GM12878 (cell line): ENCODE data around the gene USP46. TPM values are rescaled to one million over a fixed set of nuclear protein-coding genes. Genes with fewer than 3 reads are reported as not detected.

ENCODE experiments used
- ATAC-seq: fragments of 200-7000 bp; cut with Tn5 transposase; 3 replicates; pipeline ENCODE4 v1.9.1; 2020; ENCODE audit warnings: mild to moderate bottlenecking, moderate library complexity
- BruUV-seq: library from RNA; stranded (reverse); fragments of 400-500 nt; replicated peaks from 2 replicates; lab custom pipeline; 2021; lab: Mats Ljungman, UMichigan
- CTCF ChIA-PET: fragments of 300-600 bp; sonication (Branson Sonifier 250); formaldehyde crosslinking; extraction: SDS; loops from one replicate; lab custom pipeline; 2021; ENCODE audit warnings: inconsistent platforms; lab: Yijun Ruan, JAX
- POLR2A ChIA-PET: fragments of 350-600 bp; formaldehyde crosslinking; extraction: SDS; loops from one replicate; lab custom pipeline; 2021; ENCODE audit warnings: inconsistent platforms; lab: Charles Lee
- RAD21 ChIA-PET: fragments of 300-600 bp; sonication (Branson Sonifier 250); formaldehyde crosslinking; loops from one replicate; lab custom pipeline; 2023; ENCODE audit warnings: antibody characterized with exemption; ENCODE audit not compliant: unreplicated experiment; lab: Charles Lee
- SMC1A ChIA-PET: fragments of 300-600 bp; sonication (Branson Sonifier 250); formaldehyde crosslinking; loops from one replicate; lab custom pipeline; 2023; ENCODE audit not compliant: unreplicated experiment, uncharacterized antibody; lab: Charles Lee
- DNase-seq: peaks from one replicate; pipeline ENCODE4 v3.0.0-alpha.2; 2011; ENCODE audit warnings: low read depth, low spot score
- FAIRE-seq: peaks from 3 replicates; lab custom pipeline; 2011; peaks lifted over from hg19 to GRCh38; lab: Jason Lieb, UNC
- H2AFZ ChIP-seq: 2 replicates; pipeline ENCODE4 v1.6.0; 2011; ENCODE audit warnings: low read depth, low read length, control low read depth; ENCODE audit not compliant: control insufficient read depth
- H3K27ac ChIP-seq: 2 replicates; pipeline ENCODE4 v1.5.1; 2011; ENCODE audit warnings: control low read depth; ENCODE audit not compliant: control insufficient read depth, insufficient read depth
- H3K27me3 ChIP-seq, 2 experiments: replicated peaks in 1 of 2; 2 replicates each; pipeline versions ENCODE4 v1.6.0 to v1.6.1; 2011; ENCODE audit warnings: low read length in 1 of 2; ENCODE audit not compliant: control insufficient read depth in 2 of 2, insufficient read depth in 2 of 2
- H3K36me3 ChIP-seq, 2 experiments: 2 replicates each; pipeline ENCODE4 v1.5.1; 2011; ENCODE audit warnings: low read length in 1 of 2; ENCODE audit not compliant: control insufficient read depth in 2 of 2, insufficient read depth in 2 of 2
- H3K4me1 ChIP-seq: 2 replicates; pipeline ENCODE4 v1.6.1; 2011; ENCODE audit warnings: mild to moderate bottlenecking, low read length, moderate library complexity, mixed read lengths; ENCODE audit not compliant: control insufficient read depth, insufficient read depth
- H3K4me2 ChIP-seq: 2 replicates; pipeline ENCODE4 v1.6.0; 2011; ENCODE audit warnings: control low read depth; ENCODE audit not compliant: control insufficient read depth, insufficient read depth
- H3K4me3 ChIP-seq: fragments of 200-600 bp; sonication (generic); 2 replicates; pipeline ENCODE4 v1.5.1; 2016
- H3K79me2 ChIP-seq: 2 replicates; pipeline ENCODE4 v1.6.0; 2011; ENCODE audit warnings: low read length; ENCODE audit not compliant: control insufficient read depth, insufficient read depth
- H3K9ac ChIP-seq: 2 replicates; pipeline ENCODE4 v1.8.0; 2011; ENCODE audit warnings: low read length, control low read depth, mixed read lengths; ENCODE audit not compliant: control insufficient read depth, insufficient read depth
- H3K9me3 ChIP-seq: replicated peaks from 3 replicates; pipeline ENCODE4 v1.5.1; 2011; ENCODE audit warnings: mild to moderate bottlenecking, low read length; ENCODE audit not compliant: control insufficient read depth, insufficient read depth
- H4K20me1 ChIP-seq: 2 replicates; pipeline ENCODE4 v1.6.0; 2011; ENCODE audit not compliant: control insufficient read depth, insufficient read depth
- CHD2 ChIP-seq: IDR thresholded peaks from 2 replicates; pipeline ENCODE4 v1.6.1; 2011; ENCODE audit warnings: low read depth, low read length, improper control_type of control experiment, borderline replicate concordance
- ETV6 ChIP-seq, 2 experiments: fragments of 450-650 bp in 1 of 2; IDR thresholded peaks in 1 of 2; conservative IDR thresholded peaks in 1 of 2; 2 replicates each; pipeline ENCODE4 v1.6.1; 2014; ENCODE audit warnings: antibody characterized with exemption in 1 of 2, borderline replicate concordance in 1 of 2, low read depth in 1 of 2, mild to moderate bottlenecking in 1 of 2, moderate library complexity in 1 of 2
- HDAC6 ChIP-seq: fragments of 200-600 bp; sonication (generic); IDR thresholded peaks from one replicate; pipeline ENCODE4 v1.8.0; 2017; ENCODE audit warnings: antibody characterized with exemption; ENCODE audit not compliant: unreplicated experiment
- HSF1 ChIP-seq: fragments of 150-350 bp; IDR thresholded peaks from 2 replicates; pipeline ENCODE4 v1.6.1; 2014; ENCODE audit warnings: mild to moderate bottlenecking, low read depth, low read length
- JUNB ChIP-seq: IDR thresholded peaks from 2 replicates; pipeline ENCODE4 v1.6.1; 2016; ENCODE audit warnings: antibody characterized with exemption, mild to moderate bottlenecking
- MEF2B ChIP-seq: fragments of 450-650 bp; IDR thresholded peaks from 2 replicates; pipeline ENCODE4 v1.6.1; 2018; ENCODE audit warnings: mild to moderate bottlenecking, moderate library complexity; ENCODE audit not compliant: partially characterized antibody, poor library complexity, severe bottlenecking
- SMAD5 ChIP-seq: IDR thresholded peaks from 2 replicates; pipeline ENCODE4 v1.6.1; 2016; ENCODE audit warnings: antibody characterized with exemption, low read depth
- SREBF2 ChIP-seq: IDR thresholded peaks from 2 replicates; pipeline ENCODE4 v1.6.1; 2012; ENCODE audit warnings: mild to moderate bottlenecking, low read length
- ZNF622 ChIP-seq: fragments of 450-650 bp; IDR thresholded peaks from 2 replicates; pipeline ENCODE4 v1.6.1; 2017; ENCODE audit warnings: mild to moderate bottlenecking, inconsistent platforms
- WGBS: methylation state at CpG from one replicate; pipeline ENCODE4 v1.1.6; 2016; ENCODE audit warnings: low lambda C conversion rate; ENCODE audit not compliant: insufficient replicate concordance, insufficient coverage; ENCODE audit errors: missing lambda C conversion rate; 5-methylcytosine and 5-hydroxymethylcytosine counted together
- in situ Hi-C: fragments of 300-500 bp; cut with MboI; formaldehyde crosslinking; loops from 9 replicates; pipeline ENCODE4 v1.14.3; 2018; ENCODE audit warnings: mixed read lengths
- intact Hi-C: fragments of 100-400 bp; cut with micrococcal nuclease; formaldehyde crosslinking; loops from one replicate; pipeline ENCODE4 v1.14.2; 2022; ENCODE audit not compliant: unreplicated experiment
- polyA plus RNA-seq, 11 experiments: library from polyadenylated mRNA; depleted of rRNA in 4 of 11; unstranded in 6 of 11; stranded (reverse) in 5 of 11; fragments of >200 nt; fragmentation: Nextera tagmentation in 4 of 11; fragmentation: Illumina TruSeq in 1 of 11; extraction: Ambion mirVana in 4 of 11; extraction: Trizol in 1 of 11; gene quantifications; 1 replicate in 1 of 11; 2 replicates in 10 of 11; pipeline versions ENCODE4 v1.2.1 to v1.2.3, GENCODE V29; 2011 to 2016; ENCODE audit warnings: inconsistent platforms in 2 of 11, missing spikeins in 2 of 11, low read depth in 1 of 11
- total RNA-seq, 4 experiments: library from RNA; depleted of rRNA in 3 of 4; stranded (reverse); fragments of >200 nt in 3 of 4; fragmentation: Illumina TruSeq in 1 of 4; extraction: Trizol in 1 of 4; gene quantifications; 2 replicates each; pipeline versions ENCODE4 v1.2.1 to v1.2.3, GENCODE V29; 2013 to 2021
- TF ChIP-seq, protein P1 (sequence below): fragments of 450-650 bp; IDR thresholded peaks from 2 replicates; pipeline ENCODE4 v1.6.1; 2017; ENCODE audit warnings: mild to moderate bottlenecking, moderate library complexity
- TF ChIP-seq, protein P2 (sequence below): fragments of 450-650 bp; IDR thresholded peaks from 2 replicates; pipeline ENCODE4 v1.6.1; 2017; ENCODE audit warnings: borderline replicate concordance
- TF ChIP-seq, protein P3 (sequence below), 3 experiments: IDR thresholded peaks in 2 of 3; conservative IDR thresholded peaks in 1 of 3; 2 replicates each; pipeline ENCODE4 v1.5.1; 2011; ENCODE audit warnings: low read depth in 3 of 3, low read length in 3 of 3, mild to moderate bottlenecking in 3 of 3, control low read depth in 2 of 3, moderate library complexity in 2 of 3, inconsistent platforms in 1 of 3, mixed read lengths in 1 of 3; ENCODE audit not compliant: control insufficient read depth in 2 of 3, insufficient read depth in 1 of 3; ENCODE audit errors: extremely low read depth in 1 of 3

USP46 gene
- total and polyA plus RNA-seq, 10 of the 15 experiments (the other 5 are each of a cell fraction or from before 2014, with no cell fraction given), result 5.3 to 20.1 (median 12.0) TPM

- Histone ChIP-seq H3K36me3 (no peaks in the 10 kb centered on the region; a peak in 1 of 4 replicates), H3K27ac (no peak overlapping the region), H3K79me2 (peaks cover 21% of the 10 kb centered on the region), H3K4me2 (peak overlapping the region; percentile 85)
- no peak for TF ChIP-seq HSF1
- TF ChIP-seq SREBF2, result no peak
- no peak for TF ChIP-seq HDAC6
- TF ChIP-seq, protein P1, sequence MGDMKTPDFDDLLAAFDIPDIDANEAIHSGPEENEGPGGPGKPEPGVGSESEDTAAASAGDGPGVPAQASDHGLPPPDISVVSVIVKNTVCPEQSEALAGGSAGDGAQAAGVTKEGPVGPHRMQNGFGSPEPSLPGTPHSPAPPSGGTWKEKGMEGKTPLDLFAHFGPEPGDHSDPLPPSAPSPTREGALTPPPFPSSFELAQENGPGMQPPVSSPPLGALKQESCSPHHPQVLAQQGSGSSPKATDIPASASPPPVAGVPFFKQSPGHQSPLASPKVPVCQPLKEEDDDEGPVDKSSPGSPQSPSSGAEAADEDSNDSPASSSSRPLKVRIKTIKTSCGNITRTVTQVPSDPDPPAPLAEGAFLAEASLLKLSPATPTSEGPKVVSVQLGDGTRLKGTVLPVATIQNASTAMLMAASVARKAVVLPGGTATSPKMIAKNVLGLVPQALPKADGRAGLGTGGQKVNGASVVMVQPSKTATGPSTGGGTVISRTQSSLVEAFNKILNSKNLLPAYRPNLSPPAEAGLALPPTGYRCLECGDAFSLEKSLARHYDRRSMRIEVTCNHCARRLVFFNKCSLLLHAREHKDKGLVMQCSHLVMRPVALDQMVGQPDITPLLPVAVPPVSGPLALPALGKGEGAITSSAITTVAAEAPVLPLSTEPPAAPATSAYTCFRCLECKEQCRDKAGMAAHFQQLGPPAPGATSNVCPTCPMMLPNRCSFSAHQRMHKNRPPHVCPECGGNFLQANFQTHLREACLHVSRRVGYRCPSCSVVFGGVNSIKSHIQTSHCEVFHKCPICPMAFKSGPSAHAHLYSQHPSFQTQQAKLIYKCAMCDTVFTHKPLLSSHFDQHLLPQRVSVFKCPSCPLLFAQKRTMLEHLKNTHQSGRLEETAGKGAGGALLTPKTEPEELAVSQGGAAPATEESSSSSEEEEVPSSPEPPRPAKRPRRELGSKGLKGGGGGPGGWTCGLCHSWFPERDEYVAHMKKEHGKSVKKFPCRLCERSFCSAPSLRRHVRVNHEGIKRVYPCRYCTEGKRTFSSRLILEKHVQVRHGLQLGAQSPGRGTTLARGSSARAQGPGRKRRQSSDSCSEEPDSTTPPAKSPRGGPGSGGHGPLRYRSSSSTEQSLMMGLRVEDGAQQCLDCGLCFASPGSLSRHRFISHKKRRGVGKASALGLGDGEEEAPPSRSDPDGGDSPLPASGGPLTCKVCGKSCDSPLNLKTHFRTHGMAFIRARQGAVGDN, result no peak
- TF ChIP-seq JUNB, result no peak
- no peak for TF ChIP-seq ZNF622
- no peak for TF ChIP-seq SMAD5
- no peak for TF ChIP-seq MEF2B
- no peak for TF ChIP-seq ETV6 (conservative IDR thresholded peaks at IDR 0.05 in 1 of 2, IDR thresholded peaks at IDR 0.05 in 1 of 2; ENCODE audit: borderline replicate concordance in 1 of 2, low read depth in 1 of 2)
- TF ChIP-seq CHD2, result no peak
- TF ChIP-seq, protein P2, sequence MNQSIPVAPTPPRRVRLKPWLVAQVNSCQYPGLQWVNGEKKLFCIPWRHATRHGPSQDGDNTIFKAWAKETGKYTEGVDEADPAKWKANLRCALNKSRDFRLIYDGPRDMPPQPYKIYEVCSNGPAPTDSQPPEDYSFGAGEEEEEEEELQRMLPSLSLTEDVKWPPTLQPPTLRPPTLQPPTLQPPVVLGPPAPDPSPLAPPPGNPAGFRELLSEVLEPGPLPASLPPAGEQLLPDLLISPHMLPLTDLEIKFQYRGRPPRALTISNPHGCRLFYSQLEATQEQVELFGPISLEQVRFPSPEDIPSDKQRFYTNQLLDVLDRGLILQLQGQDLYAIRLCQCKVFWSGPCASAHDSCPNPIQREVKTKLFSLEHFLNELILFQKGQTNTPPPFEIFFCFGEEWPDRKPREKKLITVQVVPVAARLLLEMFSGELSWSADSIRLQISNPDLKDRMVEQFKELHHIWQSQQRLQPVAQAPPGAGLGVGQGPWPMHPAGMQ, result no peak
- TF ChIP-seq, protein P3, sequence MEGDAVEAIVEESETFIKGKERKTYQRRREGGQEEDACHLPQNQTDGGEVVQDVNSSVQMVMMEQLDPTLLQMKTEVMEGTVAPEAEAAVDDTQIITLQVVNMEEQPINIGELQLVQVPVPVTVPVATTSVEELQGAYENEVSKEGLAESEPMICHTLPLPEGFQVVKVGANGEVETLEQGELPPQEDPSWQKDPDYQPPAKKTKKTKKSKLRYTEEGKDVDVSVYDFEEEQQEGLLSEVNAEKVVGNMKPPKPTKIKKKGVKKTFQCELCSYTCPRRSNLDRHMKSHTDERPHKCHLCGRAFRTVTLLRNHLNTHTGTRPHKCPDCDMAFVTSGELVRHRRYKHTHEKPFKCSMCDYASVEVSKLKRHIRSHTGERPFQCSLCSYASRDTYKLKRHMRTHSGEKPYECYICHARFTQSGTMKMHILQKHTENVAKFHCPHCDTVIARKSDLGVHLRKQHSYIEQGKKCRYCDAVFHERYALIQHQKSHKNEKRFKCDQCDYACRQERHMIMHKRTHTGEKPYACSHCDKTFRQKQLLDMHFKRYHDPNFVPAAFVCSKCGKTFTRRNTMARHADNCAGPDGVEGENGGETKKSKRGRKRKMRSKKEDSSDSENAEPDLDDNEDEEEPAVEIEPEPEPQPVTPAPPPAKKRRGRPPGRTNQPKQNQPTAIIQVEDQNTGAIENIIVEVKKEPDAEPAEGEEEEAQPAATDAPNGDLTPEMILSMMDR (IDR thresholded peaks at IDR 0.05 in 2 of 3, conservative IDR thresholded peaks at IDR 0.05 in 1 of 3; ENCODE audit: control insufficient read depth in 2 of 3, extremely low read depth in 1 of 3, insufficient read depth in 1 of 3, low read depth in 3 of 3, low read length in 3 of 3), result no peak
- TF ChIP-seq, all 136 proteins: peak for 0
- H2AFZ ChIP-seq, result no peak overlapping the region
- H3K4me1 ChIP-seq, result peaks cover 6% of the 10 kb centered on the region; the same call in 1 of the 2 replicates
- ChIA-PET RAD21 (interaction anchor here (0.8 to 2.0 kb wide), 7 partner anchors 15 to 112 kb away, joined by 3 to 8 read pairs (median 3); no protein-coding TSS in a partner anchor), CTCF (interaction anchor here (0.8 to 2.1 kb wide), 8 partner anchors 9 to 112 kb away, joined by 3 to 7 read pairs (median 4); no protein-coding TSS in a partner anchor), POLR2A (interaction anchor here (0.7 to 4.0 kb wide), 7 partner anchors 11 to 112 kb away, joined by 3 to 30 read pairs (median 5); no protein-coding TSS in a partner anchor), SMC1A (interaction anchor here (0.8 to 2.4 kb wide), 8 partner anchors 10 to 113 kb away, joined by 3 to 15 read pairs (median 4); no protein-coding TSS in a partner anchor)
- no peak overlapping the region; the same call in 1 of the 2 replicates for H3K9ac ChIP-seq
- ATAC-seq (no peak), DNase-seq (no peak), FAIRE-seq (peak; percentile 18)
- intact Hi-C loops, result loop anchor here (5.0 kb wide), 1 partner anchor 54 kb away; no protein-coding TSS in a partner anchor
- no peaks in the 10 kb centered on the region for H4K20me1 ChIP-seq
- WGBS, result 96% methylated on average over 18 of the region's 18 CpGs
- BruUV-seq, result no TSS peak
- in situ Hi-C loops, result no loop called here
- no peaks in the 10 kb centered on the region for H3K27me3 ChIP-seq
- H3K4me3 ChIP-seq, result peak overlapping the region; percentile 87
- no peaks in the 10 kb centered on the region; the same call in 1 of the 3 replicates for H3K9me3 ChIP-seq
Measured at GRCh38 chr4:52657618-52658501, 1.2 kb downstream of the USP46 start.
